HepG2 (cell line): ENCODE measurements around the gene HCFC1. TPM values are rescaled to one million over a fixed set of nuclear protein-coding genes. Genes with fewer than 3 reads are reported as not detected.

Source experiments
- ATAC-seq: fragments of 200-7000 bp; cut with Tn5 transposase; 3 replicates; pipeline ENCODE4 v1.9.1; 2020; ENCODE audit warnings: mild to moderate bottlenecking, moderate library complexity
- BruUV-seq: library from RNA; stranded (reverse); fragments of 400-500 nt; replicated peaks from 2 replicates; lab custom pipeline; 2021; lab: Mats Ljungman, UMichigan
- CTCF ChIA-PET: fragments of 300-600 bp; formaldehyde crosslinking; extraction: SDS; loops from one replicate; lab custom pipeline; 2021; ENCODE audit warnings: low total read pairs, inconsistent platforms, low intra/inter-chr PET ratio; lab: Yijun Ruan, JAX
- POLR2A ChIA-PET: fragments of 350-600 bp; sonication (Branson Sonifier 250); formaldehyde crosslinking; loops from one replicate; lab custom pipeline; 2020; ENCODE audit warnings: antibody characterized with exemption, inconsistent platforms; lab: Yijun Ruan, JAX
- DNase-seq: peaks from one replicate; pipeline ENCODE4 v3.0.0-alpha.2; 2015; ENCODE audit warnings: low spot score
- FAIRE-seq: peaks from 3 replicates; lab custom pipeline; 2011; peaks lifted over from hg19 to GRCh38; lab: Jason Lieb, UNC
- H2AFZ ChIP-seq: one replicate; pipeline ENCODE4 v1.6.1; 2011; ENCODE audit warnings: low read length, inconsistent platforms
- H3K27ac ChIP-seq: fragments of 300-600 bp; 3 replicates; pipeline ENCODE4 v1.8.0; 2011; ENCODE audit warnings: mixed run types, mild to moderate bottlenecking, mixed read lengths, low read length, inconsistent platforms; ENCODE audit not compliant: insufficient read depth; ENCODE audit errors: extremely low read length
- H3K27me3 ChIP-seq, 2 experiments: fragments of 200-600 bp in 1 of 2; 2 replicates in 1 of 2; 3 replicates in 1 of 2; pipeline versions ENCODE4 v1.6.0 to v1.8.0; 2011; ENCODE audit warnings: low read length in 2 of 2, mild to moderate bottlenecking in 2 of 2, moderate library complexity in 2 of 2, inconsistent platforms in 1 of 2; ENCODE audit not compliant: insufficient read depth in 2 of 2, control insufficient read depth in 1 of 2
- H3K36me3 ChIP-seq, 2 experiments: fragments of 200-600 bp in 1 of 2; replicated peaks in 1 of 2; 2 replicates in 1 of 2; 3 replicates in 1 of 2; pipeline versions ENCODE4 v1.5.1 to v1.8.0; 2011; ENCODE audit warnings: low read length in 2 of 2, inconsistent platforms in 1 of 2; ENCODE audit not compliant: insufficient read depth in 2 of 2, control insufficient read depth in 1 of 2
- H3K4me1 ChIP-seq: 2 replicates; pipeline ENCODE4 v1.5.1; 2012; ENCODE audit warnings: low read length, inconsistent platforms; ENCODE audit not compliant: insufficient read depth
- H3K4me2 ChIP-seq: 2 replicates; pipeline ENCODE4 v1.6.0; 2011; ENCODE audit warnings: low read depth, low read length, inconsistent platforms
- H3K4me3 ChIP-seq, 3 experiments: fragments of 200-600 bp in 1 of 3; sonication (generic), shearing (Covaris generic) in 1 of 3; replicated peaks in 1 of 3; 2 replicates each; pipeline ENCODE4 v1.5.1; 2011 to 2016; ENCODE audit warnings: low read length in 3 of 3, inconsistent platforms in 2 of 3, low read depth in 2 of 3, mild to moderate bottlenecking in 2 of 3, control low read depth in 1 of 3, mixed read lengths in 1 of 3; ENCODE audit not compliant: insufficient read depth in 1 of 3
- H3K79me2 ChIP-seq: one replicate; pipeline ENCODE4 v1.6.1; 2011; ENCODE audit warnings: low read length, inconsistent platforms; ENCODE audit not compliant: insufficient read depth
- H3K9ac ChIP-seq: 2 replicates; pipeline ENCODE4 v1.6.0; 2011; ENCODE audit warnings: mild to moderate bottlenecking, low read depth, low read length, inconsistent platforms; ENCODE audit not compliant: insufficient read depth
- H3K9me3 ChIP-seq: 2 replicates; pipeline ENCODE4 v1.5.1; 2012; ENCODE audit warnings: mild to moderate bottlenecking, low read length
- H4K20me1 ChIP-seq: 2 replicates; pipeline ENCODE4 v1.6.0; 2011; ENCODE audit warnings: inconsistent platforms, mild to moderate bottlenecking, low read length, moderate library complexity; ENCODE audit not compliant: insufficient read depth
- DR1 ChIP-seq: sonication (generic); formaldehyde crosslinking; IDR thresholded peaks from 2 replicates; pipeline ENCODE4 v1.8.0; 2021; ENCODE audit warnings: mild to moderate bottlenecking, missing genetic modification reagents, inconsistent platforms
- ETS1 ChIP-seq: sonication (generic); formaldehyde crosslinking; IDR thresholded peaks from 2 replicates; pipeline ENCODE4 v1.4.0; 2020; ENCODE audit warnings: missing genetic modification reagents
- GMEB2 ChIP-seq: IDR thresholded peaks from 2 replicates; pipeline ENCODE4 v1.6.1; 2016; ENCODE audit warnings: missing biosample characterization, missing genetic modification reagents, low read depth
- KMT2B ChIP-seq: IDR thresholded peaks from 2 replicates; pipeline ENCODE4 v1.6.1; 2016; ENCODE audit warnings: missing genetic modification reagents, missing compliant biosample characterization
- MLLT10 ChIP-seq: sonication (generic); formaldehyde crosslinking; IDR thresholded peaks from 2 replicates; pipeline ENCODE4 v1.4.0; 2020; ENCODE audit warnings: missing genetic modification reagents
- NPAS2 ChIP-seq: sonication (generic); formaldehyde crosslinking; IDR thresholded peaks from 2 replicates; pipeline ENCODE4 v1.8.0; 2022; ENCODE audit warnings: mild to moderate bottlenecking, missing genetic modification reagents, borderline replicate concordance
- ZFP90 ChIP-seq: sonication (generic); formaldehyde crosslinking; IDR thresholded peaks from 2 replicates; pipeline ENCODE4 v1.8.0; 2022; ENCODE audit warnings: missing genetic modification reagents, mild to moderate bottlenecking, inconsistent platforms, borderline replicate concordance
- ZFYVE20 ChIP-seq: sonication (generic); formaldehyde crosslinking; IDR thresholded peaks from 2 replicates; pipeline ENCODE4 v1.8.0; 2023; ENCODE audit warnings: low read depth, mild to moderate bottlenecking, moderate library complexity, missing genetic modification reagents, borderline replicate concordance
- ZMYM2 ChIP-seq: sonication (generic); formaldehyde crosslinking; IDR thresholded peaks from 2 replicates; pipeline ENCODE4 v1.8.0; 2022; ENCODE audit warnings: mild to moderate bottlenecking, missing genetic modification reagents
- ZNF343 ChIP-seq: sonication (generic); formaldehyde crosslinking; IDR thresholded peaks from 2 replicates; pipeline ENCODE4 v1.4.0; 2020; ENCODE audit warnings: mild to moderate bottlenecking, missing genetic modification reagents
- ZNF615 ChIP-seq: sonication (generic); formaldehyde crosslinking; IDR thresholded peaks from 2 replicates; pipeline ENCODE4 v1.5.0; 2020; ENCODE audit warnings: mild to moderate bottlenecking, missing genetic modification reagents, borderline replicate concordance
- ZSCAN29 ChIP-seq: sonication (generic); formaldehyde crosslinking; conservative IDR thresholded peaks from 2 replicates; pipeline ENCODE4 v1.4.0; 2020; ENCODE audit warnings: mild to moderate bottlenecking, missing genetic modification reagents
- ZXDC ChIP-seq: sonication (generic); formaldehyde crosslinking; IDR thresholded peaks from 2 replicates; pipeline ENCODE4 v1.5.0; 2020; ENCODE audit warnings: mild to moderate bottlenecking, missing genetic modification reagents
- WGBS: methylation state at CpG from one replicate; pipeline ENCODE4 v1.1.6; 2017; ENCODE audit warnings: low lambda C conversion rate; 5-methylcytosine and 5-hydroxymethylcytosine counted together
- in situ Hi-C: cut with HindIII; loops from 2 replicates; pipeline ENCODE4 v1.10.0; 2017; ENCODE audit warnings: low pct_unique_long_range_greater_than_20kb; ENCODE audit not compliant: extremely low pct_ligation_motif_present
- intact Hi-C: fragments of 100-400 bp; cut with micrococcal nuclease; formaldehyde crosslinking; loops from one replicate; pipeline ENCODE4 v1.10.0; 2022; ENCODE audit not compliant: unreplicated experiment
- polyA plus RNA-seq, 8 experiments: library from polyadenylated mRNA; depleted of rRNA in 3 of 8; stranded (reverse) in 7 of 8; unstranded in 1 of 8; fragments of >200 nt; fragmentation: Illumina TruSeq in 4 of 8; extraction: Trizol in 4 of 8; gene quantifications; 2 replicates each; pipeline versions ENCODE4 v1.2.1 to v1.2.3, GENCODE V29; 2011 to 2016; ENCODE audit warnings: low read depth in 4 of 8, missing spikeins in 1 of 8, mixed read lengths in 1 of 8; ENCODE audit not compliant: insufficient read depth in 1 of 8
- total RNA-seq, 5 experiments: library from RNA; depleted of rRNA; stranded (reverse); fragments of >200 nt; fragmentation: Illumina TruSeq; extraction: Trizol; gene quantifications; 2 replicates each; pipeline ENCODE4 v1.2.3, GENCODE V29; 2016; ENCODE audit warnings: low read depth in 1 of 5

Gene HCFC1
- total and polyA plus RNA-seq, 2 of the 13 experiments (the other 11 are each of a cell fraction or from before 2014, with no cell fraction given): 5.8 to 17.8 TPM

GRCh38 chrX:153932220-153932915 is 39.2 kb downstream of the HCFC1 start:
- intact Hi-C loops (no loop called here), in situ Hi-C loops (no loop called here)
- peaks cover 9% of the 10 kb centered on the region for H3K79me2 ChIP-seq
- H3K4me3 ChIP-seq: no peak overlapping the region
- peaks cover 19% of the 10 kb centered on the region for H3K4me1 ChIP-seq
- H3K9ac ChIP-seq: no peak overlapping the region
- H2AFZ ChIP-seq: no peak overlapping the region
- no peaks in the 10 kb centered on the region for H4K20me1 ChIP-seq
- CTCF ChIA-PET: no interaction called here
- H3K27ac ChIP-seq: no peak overlapping the region
- DNase-seq (no peak), FAIRE-seq (no peak), ATAC-seq (no peak)
- no peaks in the 10 kb centered on the region for H3K27me3 ChIP-seq
- WGBS: 97% methylated on average over 8 of the region's 13 CpGs
- TF ChIP-seq ZSCAN29 (CRISPR knock-in tag) (no peak), KMT2B (CRISPR knock-in tag) (no peak), ZFYVE20 (CRISPR knock-in tag) (no peak), ZMYM2 (CRISPR knock-in tag) (no peak)
- POLR2A ChIA-PET: no interaction called here
- no peaks in the 10 kb centered on the region for H3K9me3 ChIP-seq
- BruUV-seq: no TSS peak
- H3K4me2 ChIP-seq: no peak overlapping the region
- H3K36me3 ChIP-seq: peaks cover 1 to 8% of the 10 kb centered on the region in 2 experiments; a peak in 1 of 5 replicates

- POLR2A ChIA-PET: no interaction called here
- Histone ChIP-seq H3K27me3 (no peaks in the 10 kb centered on the region), H3K79me2 (peaks cover 9% of the 10 kb centered on the region), H3K4me1 (peaks cover 24% of the 10 kb centered on the region), H3K9ac (no peak overlapping the region), H3K4me2 (no peak overlapping the region), H3K27ac (no peak overlapping the region), H3K9me3 (no peaks in the 10 kb centered on the region), H3K36me3 (peaks cover 1 to 8% of the 10 kb centered on the region in 2 experiments; a peak in 1 of 5 replicates), H4K20me1 (no peaks in the 10 kb centered on the region), H2AFZ (no peak overlapping the region), H3K4me3 (no peak overlapping the region)
- CTCF ChIA-PET: no interaction called here
- WGBS: 100% methylated on average over 3 of the region's 13 CpGs
- intact Hi-C loops: no loop called here
- ATAC-seq: no peak
- in situ Hi-C loops: no loop called here
- no peak for FAIRE-seq
- no TSS peak for BruUV-seq
- DNase-seq: no peak
- TF ChIP-seq NPAS2 (CRISPR knock-in tag): no peak
- TF ChIP-seq MLLT10 (CRISPR knock-in tag): no peak
- no peak for TF ChIP-seq DR1 (CRISPR knock-in tag)
- TF ChIP-seq ETS1: no peak
- no peak for TF ChIP-seq ZNF615 (CRISPR knock-in tag)
- no peak for TF ChIP-seq ZNF343
- TF ChIP-seq ZXDC: no peak
- no peak for TF ChIP-seq ZFP90 (CRISPR knock-in tag)
- TF ChIP-seq GMEB2 (CRISPR knock-in tag): no peak
Measured at GRCh38 chrX:153931748-153932147, 39.9 kb downstream of the HCFC1 start.
